Smooth muscle cell (in vitro differentiated cells): ENCODE measurements around the gene HBEGF. TPM values are rescaled to one million over a fixed set of nuclear protein-coding genes. Genes with fewer than 3 reads are reported as not detected.

Experiments
- DNase-seq: peaks from one replicate; lab custom pipeline; 2025; ENCODE audit not compliant: unreplicated experiment; lab: John Stamatoyannopoulos, UW
- H2AFZ ChIP-seq: fragments of 200-600 bp; sonication (generic); 2 replicates; pipeline ENCODE4 v1.6.0; 2016; ENCODE audit warnings: antibody characterized with exemption, low read depth, mild to moderate bottlenecking
- H3F3A ChIP-seq: fragments of 200-600 bp; sonication (generic); 2 replicates; pipeline ENCODE4 v1.6.0; 2017; ENCODE audit warnings: antibody characterized with exemption, low read depth
- H3K27ac ChIP-seq: fragments of 200-600 bp; sonication (generic); 2 replicates; pipeline ENCODE4 v1.5.1; 2016; ENCODE audit warnings: low read depth, mild to moderate bottlenecking
- H3K27me3 ChIP-seq: fragments of 200-600 bp; sonication (generic); 2 replicates; pipeline ENCODE4 v1.6.1; 2016; ENCODE audit warnings: low read depth, mild to moderate bottlenecking
- H3K36me3 ChIP-seq: fragments of 200-600 bp; sonication (generic); 2 replicates; pipeline ENCODE4 v1.5.1; 2016; ENCODE audit warnings: low read depth
- H3K4me1 ChIP-seq: fragments of 200-600 bp; sonication (generic); 2 replicates; pipeline ENCODE4 v1.5.1; 2016; ENCODE audit warnings: low read depth
- H3K4me2 ChIP-seq: fragments of 200-600 bp; sonication (generic); 2 replicates; pipeline ENCODE4 v1.6.0; 2016; ENCODE audit warnings: mild to moderate bottlenecking
- H3K4me3 ChIP-seq: fragments of 200-600 bp; sonication (generic); 2 replicates; pipeline ENCODE4 v1.5.1; 2016; ENCODE audit warnings: mild to moderate bottlenecking
- H3K79me2 ChIP-seq: fragments of 200-600 bp; sonication (generic); 2 replicates; pipeline ENCODE4 v1.6.0; 2016; ENCODE audit warnings: low read depth, mild to moderate bottlenecking
- H3K9ac ChIP-seq: fragments of 200-600 bp; sonication (generic); 2 replicates; pipeline ENCODE4 v1.6.0; 2016; ENCODE audit warnings: low read depth
- H3K9me3 ChIP-seq: fragments of 200-600 bp; sonication (generic); replicated peaks from 2 replicates; pipeline ENCODE4 v1.5.1; 2016; ENCODE audit warnings: low read depth
- H4K20me1 ChIP-seq: fragments of 200-600 bp; sonication (generic); 2 replicates; pipeline ENCODE4 v1.6.0; 2016; ENCODE audit warnings: low read depth
- WGBS: methylation state at CpG from one replicate; pipeline ENCODE4 v1.1.7; 2016; ENCODE audit warnings: low lambda C conversion rate; 5-methylcytosine and 5-hydroxymethylcytosine counted together
- polyA plus RNA-seq: library from polyadenylated mRNA; unstranded; fragments of >200 nt; fragmentation: Nextera tagmentation; extraction: Ambion mirVana; gene quantifications from 2 replicates; pipeline ENCODE4 v1.2.1, GENCODE V29; 2016
- total RNA-seq: library from RNA; depleted of rRNA; stranded (reverse); fragments of >200 nt; gene quantifications from 2 replicates; pipeline ENCODE4 v1.2.3, GENCODE V29; 2014
- TF ChIP-seq, protein P1 (sequence below): fragments of 200-600 bp; sonication (generic); IDR thresholded peaks from 2 replicates; pipeline ENCODE4 v1.5.1; 2017; ENCODE audit warnings: borderline replicate concordance, mild to moderate bottlenecking, antibody characterized with exemption; ENCODE audit not compliant: insufficient read depth, poor library complexity, severe bottlenecking

HBEGF gene
- total and polyA plus RNA-seq, 2 experiments from 2014 or later = 36.7 to 37.1 TPM

DNA sequence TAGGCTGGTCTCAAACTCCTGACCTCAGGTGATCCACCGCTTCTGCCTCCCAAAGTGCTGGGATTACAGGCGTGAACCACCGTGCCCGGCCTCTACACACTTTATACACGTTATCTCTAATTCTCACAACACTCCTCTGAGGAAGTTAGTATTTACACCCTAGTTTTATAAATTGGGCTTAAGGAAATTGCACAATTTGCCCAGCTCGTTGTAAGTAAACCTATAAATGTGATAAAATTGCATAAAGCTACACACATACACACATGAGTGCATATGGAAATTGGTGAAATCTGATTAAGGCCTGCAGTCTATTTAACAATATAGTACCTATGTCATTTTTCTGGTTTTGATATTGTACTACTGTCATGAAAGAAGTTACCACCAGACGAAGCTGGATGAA, 9.1 kb upstream of the HBEGF start:
- Histone ChIP-seq H3K36me3 (no peaks in the 10 kb centered on the region), H3K4me2 (no peak overlapping the region), H3K9ac (no peak overlapping the region), H3F3A (no peaks in the 10 kb centered on the region), H3K27ac (no peak overlapping the region), H3K79me2 (no peaks in the 10 kb centered on the region), H2AFZ (no peak overlapping the region), H3K4me3 (no peak overlapping the region), H4K20me1 (no peaks in the 10 kb centered on the region), H3K27me3 (no peaks in the 10 kb centered on the region), H3K9me3 (no peaks in the 10 kb centered on the region), H3K4me1 (no peaks in the 10 kb centered on the region)
- WGBS = 87% methylated on average over 7 of the region's 7 CpGs
- DNase-seq = no peak
- TF ChIP-seq, protein P1, sequence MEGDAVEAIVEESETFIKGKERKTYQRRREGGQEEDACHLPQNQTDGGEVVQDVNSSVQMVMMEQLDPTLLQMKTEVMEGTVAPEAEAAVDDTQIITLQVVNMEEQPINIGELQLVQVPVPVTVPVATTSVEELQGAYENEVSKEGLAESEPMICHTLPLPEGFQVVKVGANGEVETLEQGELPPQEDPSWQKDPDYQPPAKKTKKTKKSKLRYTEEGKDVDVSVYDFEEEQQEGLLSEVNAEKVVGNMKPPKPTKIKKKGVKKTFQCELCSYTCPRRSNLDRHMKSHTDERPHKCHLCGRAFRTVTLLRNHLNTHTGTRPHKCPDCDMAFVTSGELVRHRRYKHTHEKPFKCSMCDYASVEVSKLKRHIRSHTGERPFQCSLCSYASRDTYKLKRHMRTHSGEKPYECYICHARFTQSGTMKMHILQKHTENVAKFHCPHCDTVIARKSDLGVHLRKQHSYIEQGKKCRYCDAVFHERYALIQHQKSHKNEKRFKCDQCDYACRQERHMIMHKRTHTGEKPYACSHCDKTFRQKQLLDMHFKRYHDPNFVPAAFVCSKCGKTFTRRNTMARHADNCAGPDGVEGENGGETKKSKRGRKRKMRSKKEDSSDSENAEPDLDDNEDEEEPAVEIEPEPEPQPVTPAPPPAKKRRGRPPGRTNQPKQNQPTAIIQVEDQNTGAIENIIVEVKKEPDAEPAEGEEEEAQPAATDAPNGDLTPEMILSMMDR = no peak

DNA sequence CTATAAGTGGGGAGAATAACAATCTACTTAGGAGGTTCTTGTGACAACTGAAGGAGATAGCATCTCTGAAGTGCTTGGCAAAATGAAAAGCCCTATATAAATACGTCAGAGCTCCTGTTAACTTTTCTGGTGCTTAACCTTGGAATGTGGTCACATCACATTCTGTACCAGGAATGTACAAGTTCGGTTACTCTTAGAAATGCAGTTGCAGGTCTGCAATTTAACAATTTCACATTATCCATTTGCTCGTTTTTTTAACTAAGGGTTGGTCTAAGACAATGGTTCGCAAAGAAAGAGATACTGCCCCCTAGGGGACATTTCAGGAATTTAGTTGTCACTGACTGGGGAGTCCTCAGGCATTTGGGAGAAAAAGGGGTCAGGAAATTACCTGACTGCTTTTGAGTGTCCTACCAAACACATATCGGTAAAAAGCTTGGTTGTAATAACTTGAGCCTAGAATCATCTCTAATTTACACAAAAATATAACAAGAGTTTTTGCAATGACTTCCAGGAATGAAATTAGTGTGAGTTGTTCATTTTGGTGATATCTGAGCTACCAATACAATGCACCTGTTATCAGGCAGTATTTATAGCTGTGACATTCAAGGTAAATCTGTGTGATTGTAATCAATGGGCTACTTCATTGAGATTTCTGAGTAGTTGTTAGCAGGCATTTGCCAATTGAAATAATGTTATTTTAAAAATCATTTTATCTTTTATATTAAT, 5.4 kb upstream of the HBEGF start:
- no peak overlapping the region for H3K4me3 ChIP-seq
- 11% methylated on average over 5 of the region's 5 CpGs for WGBS
- H2AFZ ChIP-seq = no peak overlapping the region
- H3K27me3 ChIP-seq = no peaks in the 10 kb centered on the region
- H3K4me1 ChIP-seq = peaks cover 3% of the 10 kb centered on the region
- no peak overlapping the region for H3K9ac ChIP-seq
- H3K27ac ChIP-seq = no peak overlapping the region
- no peaks in the 10 kb centered on the region for H3K79me2 ChIP-seq
- H3K36me3 ChIP-seq = no peaks in the 10 kb centered on the region
- H3K4me2 ChIP-seq = no peak overlapping the region
- TF ChIP-seq, protein P1 = peak; percentile 83
- H3F3A ChIP-seq = peaks cover 5% of the 10 kb centered on the region
- no peaks in the 10 kb centered on the region for H3K9me3 ChIP-seq
- no peaks in the 10 kb centered on the region for H4K20me1 ChIP-seq
- no peak for DNase-seq

DNA sequence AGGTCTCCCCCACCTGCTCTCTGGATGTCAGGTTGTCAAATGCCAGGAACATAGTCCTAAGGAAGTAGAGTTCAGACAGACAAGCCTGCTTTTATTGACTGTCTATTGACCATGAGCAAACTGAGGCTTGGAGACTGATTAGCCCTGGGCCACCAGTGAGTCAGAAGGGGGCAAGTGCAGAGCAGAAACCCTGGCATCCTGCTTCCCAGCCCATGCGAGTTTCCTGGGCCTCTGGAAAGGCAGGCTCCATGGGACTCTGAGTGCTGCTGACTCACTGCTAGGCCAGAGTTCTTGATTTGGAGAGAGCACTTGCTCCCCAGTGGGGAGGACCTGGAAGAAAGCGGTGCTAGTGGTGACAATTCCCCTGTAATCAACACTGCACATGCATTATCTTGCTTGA, 2.8 kb upstream of the HBEGF start:
- Histone ChIP-seq H3F3A (peaks cover 6% of the 10 kb centered on the region), H3K9ac (no peak overlapping the region), H3K4me2 (no peak overlapping the region), H3K79me2 (peaks cover 16% of the 10 kb centered on the region), H3K27ac (no peak overlapping the region), H2AFZ (no peak overlapping the region), H3K4me1 (peaks cover 10% of the 10 kb centered on the region), H3K36me3 (no peaks in the 10 kb centered on the region), H3K4me3 (no peak overlapping the region), H3K9me3 (no peaks in the 10 kb centered on the region), H4K20me1 (peaks cover 17% of the 10 kb centered on the region), H3K27me3 (no peaks in the 10 kb centered on the region)
- TF ChIP-seq, protein P1 = no peak
- no peak for DNase-seq
- WGBS = 83% methylated on average over 2 of the region's 2 CpGs

DNA sequence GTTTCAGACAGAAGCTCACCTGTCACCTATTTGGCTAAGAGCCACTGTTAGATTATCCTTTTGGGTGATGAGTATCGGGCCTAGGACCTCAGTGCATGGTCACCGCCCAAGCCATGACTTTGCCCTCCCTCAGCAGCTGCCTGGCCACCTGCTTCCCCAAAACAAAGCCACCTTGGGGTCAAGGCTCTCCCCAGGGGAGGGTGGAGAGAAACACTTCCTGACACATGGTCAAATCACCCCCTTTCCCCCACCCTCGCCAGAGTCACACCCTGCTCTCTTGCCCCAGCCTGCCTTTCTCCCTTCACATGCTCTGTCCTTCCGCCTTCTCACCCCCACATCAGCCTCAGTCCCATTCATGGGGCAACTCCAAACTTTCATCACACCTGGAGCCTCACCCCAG, 1.7 kb upstream of the HBEGF start:
- no peaks in the 10 kb centered on the region for H3K27me3 ChIP-seq
- peaks cover 25% of the 10 kb centered on the region for H3K79me2 ChIP-seq
- no peak overlapping the region for H2AFZ ChIP-seq
- no peak for DNase-seq
- no peak overlapping the region for H3K4me2 ChIP-seq
- H3K27ac ChIP-seq = no peak overlapping the region
- H3F3A ChIP-seq = peaks cover 6% of the 10 kb centered on the region
- peaks cover 10% of the 10 kb centered on the region for H3K4me1 ChIP-seq
- H3K9ac ChIP-seq = no peak overlapping the region
- no peaks in the 10 kb centered on the region for H3K9me3 ChIP-seq
- H3K4me3 ChIP-seq = no peak overlapping the region
- no peaks in the 10 kb centered on the region for H3K36me3 ChIP-seq
- H4K20me1 ChIP-seq = peaks cover 27% of the 10 kb centered on the region
- WGBS = 85% methylated on average over 4 of the region's 4 CpGs
- TF ChIP-seq, protein P1 = no peak
